NCI-H460 (cell line): ENCODE results near the gene LMX1B. TPM values are rescaled to one million over a fixed set of nuclear protein-coding genes. Genes with fewer than 3 reads are reported as not detected.

Experiments used
- DNase-seq: peaks from one replicate; pipeline ENCODE4 v3.0.0-alpha.2; 2016; ENCODE audit warnings: low read depth; ENCODE audit errors: extremely low read depth
- total RNA-seq: library from RNA; depleted of rRNA; stranded (reverse); fragments of >200 nt; shearing (Covaris generic); gene quantifications from 2 replicates; pipeline ENCODE4 v1.2.3, GENCODE V29; 2014

Gene LMX1B
- total RNA-seq, 1 experiment from 2014 or later, result 1.9 TPM

GRCh38 chr9:126617003-126617822 is 3.5 kb downstream of the LMX1B start:
- DNase-seq, result no peak

GRCh38 chr9:126617823-126618165 is 4.1 kb downstream of the LMX1B start:
- DNase-seq, result no peak

GRCh38 chr9:126618190-126618584 is 4.5 kb downstream of the LMX1B start:
- no peak for DNase-seq

- DNase-seq, result no peak
Measured at GRCh38 chr9:126618585-126619360, 5.0 kb downstream of the LMX1B start.

- DNase-seq, result no peak
Measured at GRCh38 chr9:126619361-126620135, 5.8 kb downstream of the LMX1B start.

GRCh38 chr9:126620478-126620877 is 6.8 kb downstream of the LMX1B start:
- DNase-seq, result no peak

- no peak for DNase-seq
Measured at GRCh38 chr9:126621061-126621918, 7.6 kb downstream of the LMX1B start.

- DNase-seq, result no peak
Measured at GRCh38 chr9:126621919-126622735, 8.4 kb downstream of the LMX1B start.

GRCh38 chr9:126623314-126623666 is 9.6 kb downstream of the LMX1B start:
- DNase-seq, result no peak

- no peak for DNase-seq
Measured at GRCh38 chr9:126623667-126624478, 10.1 kb downstream of the LMX1B start.

GRCh38 chr9:126624479-126624826 is 10.7 kb downstream of the LMX1B start:
- DNase-seq, result no peak

- DNase-seq, result no peak
Measured at GRCh38 chr9:126624912-126625311, 11.2 kb downstream of the LMX1B start.

- DNase-seq, result no peak
Measured at GRCh38 chr9:126625329-126626126, 11.8 kb downstream of the LMX1B start.

- DNase-seq, result no peak
Measured at GRCh38 chr9:126626127-126626925, 12.6 kb downstream of the LMX1B start.

- DNase-seq, result no peak
Measured at GRCh38 chr9:126626926-126627233, 13.2 kb downstream of the LMX1B start.

- DNase-seq, result no peak
Measured at GRCh38 chr9:126628146-126628545, 14.4 kb downstream of the LMX1B start.

- DNase-seq, result no peak
Measured at GRCh38 chr9:126628969-126629674, 15.4 kb downstream of the LMX1B start.
